GM21723 (cell line): ENCODE data around the gene PLA2G2A.

Source experiments
- ATAC-seq: cut with Tn5 transposase; IDR thresholded peaks from one replicate; pipeline ENCODE4 v1.9.1; 2021; ENCODE audit warnings: mild to moderate bottlenecking, moderate library complexity; ENCODE audit not compliant: unreplicated experiment

PLA2G2A gene

DNA sequence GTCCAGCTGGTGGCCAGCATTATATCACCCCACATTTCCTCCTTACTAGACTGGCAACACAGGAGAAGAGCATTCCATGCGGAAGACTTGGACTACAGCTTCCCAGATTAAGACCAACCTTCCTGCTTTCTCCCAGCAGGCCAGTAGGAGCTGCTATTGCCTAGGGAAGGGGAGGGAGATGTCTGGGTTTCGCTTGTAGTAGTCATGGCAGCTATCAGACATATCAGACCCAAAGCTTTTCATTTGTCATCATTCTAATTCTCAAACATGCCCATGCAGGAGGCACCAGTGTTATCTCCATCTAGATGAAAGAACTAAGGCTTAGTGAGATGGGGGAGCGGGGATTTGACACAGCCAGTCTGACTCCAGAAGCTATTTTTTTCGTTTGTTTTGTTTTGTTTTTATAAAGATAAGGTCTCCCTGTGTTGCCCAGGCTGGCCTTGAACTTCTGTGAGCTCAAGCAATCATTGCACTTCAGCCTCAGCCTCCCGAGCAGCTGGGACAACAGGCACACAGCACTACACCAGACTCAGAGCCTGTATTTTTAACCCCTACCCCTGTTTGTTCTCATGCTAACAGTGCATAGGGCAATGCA, 4.5 kb downstream of the PLA2G2A start:
- ATAC-seq: no peak

DNA sequence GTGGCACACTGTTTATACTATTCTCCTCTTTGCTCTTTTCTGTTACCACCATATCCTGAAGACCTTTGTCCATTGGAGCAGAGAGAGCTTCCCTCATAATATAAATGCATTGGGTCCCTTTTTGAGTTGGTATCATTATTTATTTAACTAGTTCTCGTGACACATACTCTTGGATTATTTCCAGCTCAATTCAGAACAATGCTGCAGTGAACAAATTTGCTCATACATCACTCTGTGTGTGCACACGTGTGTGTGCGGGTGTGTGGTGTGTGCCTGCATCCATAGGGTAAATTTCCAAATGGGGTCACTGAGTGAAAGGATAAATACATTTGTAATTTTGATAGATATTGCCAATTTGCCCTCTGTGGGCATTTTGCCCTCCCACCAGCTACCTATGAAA, 5.8 kb downstream of the PLA2G2A start:
- ATAC-seq: no peak

- ATAC-seq: no peak
These were observed 7.8 kb downstream of the PLA2G2A start for GRCh38 chr1:19971664-19972063.

GRCh38 chr1:19969898-19970660, 9.3 kb downstream of the PLA2G2A start:
- ATAC-seq: no peak

- no peak for ATAC-seq
These were observed 11.6 kb downstream of the PLA2G2A start for GRCh38 chr1:19967808-19968207.

- no peak for ATAC-seq
These were observed 14.9 kb downstream of the PLA2G2A start for GRCh38 chr1:19964542-19964941.

DNA sequence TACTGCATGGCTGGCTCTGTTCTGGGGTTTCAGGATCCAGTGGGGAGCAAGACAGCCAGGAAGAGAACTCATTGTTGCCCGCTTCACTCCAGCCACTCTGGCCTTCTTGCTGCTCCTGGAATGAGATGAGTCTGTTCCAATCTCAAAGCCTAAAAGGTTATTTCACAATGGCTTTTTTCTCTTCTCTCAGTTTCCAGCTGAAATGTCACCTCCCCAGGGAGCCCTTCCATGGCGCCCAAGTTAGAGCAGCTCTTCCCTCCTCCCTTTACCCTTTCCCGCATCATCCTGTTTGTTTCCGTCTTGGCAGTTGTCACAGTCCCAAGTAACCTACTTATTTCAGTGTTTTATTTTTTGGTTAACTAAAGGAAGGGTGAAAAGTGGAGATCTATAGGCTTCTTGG, 15.8 kb downstream of the PLA2G2A start:
- no peak for ATAC-seq

DNA sequence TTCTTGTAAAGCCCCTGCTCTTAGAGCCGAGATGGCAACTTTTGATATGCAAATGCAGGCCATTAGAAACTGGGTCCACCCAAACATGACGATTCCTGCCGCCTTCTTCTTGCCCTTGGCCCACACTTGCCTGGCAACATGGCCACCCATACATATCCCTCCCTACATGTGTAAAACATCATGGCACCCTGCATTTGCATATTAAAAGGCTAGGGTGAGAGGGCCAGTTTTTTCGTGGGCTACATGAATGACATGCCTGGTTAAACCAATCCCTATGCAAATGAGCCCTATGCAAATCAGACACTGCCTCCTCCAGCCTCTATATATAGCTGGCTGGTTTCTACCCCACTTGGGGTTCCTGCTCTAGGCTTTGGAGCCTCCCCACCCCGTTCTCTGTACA, 18.8 kb downstream of the PLA2G2A start:
- no peak for ATAC-seq

- ATAC-seq: no peak
These were observed 21.6 kb downstream of the PLA2G2A start for GRCh38 chr1:19957779-19958178.

- ATAC-seq: no peak
These were observed 23.8 kb downstream of the PLA2G2A start for GRCh38 chr1:19955534-19956170.

GRCh38 chr1:19954059-19954458, 25.4 kb downstream of the PLA2G2A start:
- ATAC-seq: no peak

DNA sequence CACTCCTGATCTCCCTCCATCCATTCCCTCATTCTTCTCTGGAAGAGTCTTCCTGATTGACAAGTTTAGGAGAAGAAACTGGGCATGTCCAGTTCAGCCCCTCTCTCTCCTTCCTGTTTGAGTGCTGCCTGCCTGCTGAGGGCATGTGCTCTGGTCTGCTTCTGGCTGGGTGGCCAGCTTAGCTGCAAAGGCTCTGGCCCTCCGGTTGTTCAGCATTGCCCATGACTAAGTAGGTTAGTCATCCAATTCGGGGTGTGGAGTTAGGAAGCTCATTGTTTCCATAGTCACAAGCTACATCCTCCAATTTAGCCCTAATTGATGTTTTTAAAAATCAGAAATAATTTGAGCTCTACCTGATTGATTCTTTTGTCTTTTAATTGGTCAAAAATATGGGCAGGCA, 30.4 kb downstream of the PLA2G2A start:
- no peak for ATAC-seq

- no peak for ATAC-seq
These were observed 32.4 kb downstream of the PLA2G2A start for GRCh38 chr1:19946971-19947370.

- ATAC-seq: no peak
These were observed 33.1 kb downstream of the PLA2G2A start for GRCh38 chr1:19946331-19946751.

DNA sequence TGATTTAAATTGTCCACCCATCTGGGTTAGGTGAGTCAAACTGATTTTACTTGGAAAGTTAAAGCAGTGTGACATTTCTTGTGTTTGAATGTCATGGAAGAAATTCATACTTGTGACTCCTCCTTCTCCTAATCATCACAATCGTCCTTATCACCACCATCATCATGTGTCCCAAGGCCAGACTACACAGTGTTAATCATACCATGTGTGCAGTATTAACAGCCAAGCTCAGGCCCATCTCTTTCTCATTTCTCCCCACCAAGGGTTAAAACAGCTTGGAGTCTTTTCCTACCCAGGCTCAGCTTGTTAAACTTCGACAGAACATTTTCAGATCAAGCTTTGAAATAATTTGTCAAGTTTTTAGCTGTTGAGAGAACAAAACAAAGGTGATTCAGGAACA, 33.5 kb downstream of the PLA2G2A start:
- no peak for ATAC-seq

GRCh38 chr1:19942657-19943056, 36.8 kb downstream of the PLA2G2A start:
- no peak for ATAC-seq

- no peak for ATAC-seq
These were observed 37.3 kb downstream of the PLA2G2A start for GRCh38 chr1:19942088-19942487.

- no peak for ATAC-seq
These were observed 38.2 kb downstream of the PLA2G2A start for GRCh38 chr1:19941206-19941568.

GRCh38 chr1:19940486-19941205, 38.8 kb downstream of the PLA2G2A start:
- ATAC-seq: no peak

GRCh38 chr1:19938472-19938871, 40.9 kb downstream of the PLA2G2A start:
- no peak for ATAC-seq

- no peak for ATAC-seq
These were observed 43.2 kb downstream of the PLA2G2A start for GRCh38 chr1:19936061-19936750.
